ENCODE data around the gene BTNL8.

The BTNL8 gene

GRCh38 chr5:180852495-180852894, 46.5 kb upstream of the BTNL8 start:
- TF ChIP-seq EZH2phosphoT487 (conservative IDR thresholded peaks at IDR 0.05; ENCODE audit: low read length) (no peak), CTCF (IDR thresholded peaks at IDR 0.05; ENCODE audit: insufficient read depth, low read length, poor library complexity, severe bottlenecking) (no peak)
- Histone ChIP-seq H3K4me3 (ENCODE audit: insufficient read depth, low read length, poor library complexity, severe bottlenecking) (no peak overlapping the region), H3F3A (ENCODE audit: insufficient read depth) (0 out of 2 replicates have a peak, but pooled peaks cover 4% of the 10 kb centered on the region), H4K20me1 (ENCODE audit: low read depth, low read length) (no peaks in the 10 kb centered on the region), H3K9ac (ENCODE audit: low read length) (no peak overlapping the region), H3K27ac (ENCODE audit: low read depth, low read length) (no peak overlapping the region), H3K9me3 (ENCODE audit: insufficient read depth, low read length) (peaks cover 16% of the 10 kb centered on the region; the same call in 1 of the 2 replicates), H3K79me2 (ENCODE audit: insufficient read depth, low read length) (peaks cover 11% of the 10 kb centered on the region; the same call in 1 of the 2 replicates), H3K4me2 (ENCODE audit: low read depth, low read length, poor library complexity, severe bottlenecking) (no peak overlapping the region), H3K27me3 (ENCODE audit: low read length) (no peaks in the 10 kb centered on the region), H2AFZ (ENCODE audit: low read depth, low read length, severe bottlenecking) (no peak overlapping the region), H3K9me2 (replicated peaks; ENCODE audit: insufficient read depth, low read length) (no peaks in the 10 kb centered on the region), H3K36me3 (ENCODE audit: low read length) (peaks cover 71% of the 10 kb centered on the region)

- no peak overlapping the region for H3K9ac ChIP-seq (ENCODE audit: low read length)
- H3K36me3 ChIP-seq (ENCODE audit: low read length) = peaks cover 64% of the 10 kb centered on the region
- peaks cover 11% of the 10 kb centered on the region; the same call in 1 of the 2 replicates for H3K79me2 ChIP-seq (ENCODE audit: insufficient read depth, low read length)
- TF ChIP-seq EZH2phosphoT487 (conservative IDR thresholded peaks at IDR 0.05; ENCODE audit: low read length) = no peak
- no peak for TF ChIP-seq CTCF (IDR thresholded peaks at IDR 0.05; ENCODE audit: insufficient read depth, low read length, poor library complexity, severe bottlenecking)
- no peak overlapping the region for H2AFZ ChIP-seq (ENCODE audit: low read depth, low read length, severe bottlenecking)
- no peak overlapping the region for H3K4me2 ChIP-seq (ENCODE audit: low read depth, low read length, poor library complexity, severe bottlenecking)
- H3K4me3 ChIP-seq (ENCODE audit: insufficient read depth, low read length, poor library complexity, severe bottlenecking) = no peak overlapping the region
- H3F3A ChIP-seq (ENCODE audit: insufficient read depth) = 0 out of 2 replicates have a peak, but pooled peaks cover 4% of the 10 kb centered on the region
- peaks cover 16% of the 10 kb centered on the region; the same call in 1 of the 2 replicates for H3K9me3 ChIP-seq (ENCODE audit: insufficient read depth, low read length)
- no peaks in the 10 kb centered on the region for H3K27me3 ChIP-seq (ENCODE audit: low read length)
- no peak overlapping the region for H3K27ac ChIP-seq (ENCODE audit: low read depth, low read length)
- no peaks in the 10 kb centered on the region for H4K20me1 ChIP-seq (ENCODE audit: low read depth, low read length)
- no peaks in the 10 kb centered on the region for H3K9me2 ChIP-seq (replicated peaks; ENCODE audit: insufficient read depth, low read length)
Observed at GRCh38 chr5:180853121-180853847, 45.7 kb upstream of the BTNL8 start.

- Histone ChIP-seq H3K27me3 (ENCODE audit: low read length) (no peaks in the 10 kb centered on the region), H3K4me3 (ENCODE audit: insufficient read depth, low read length, poor library complexity, severe bottlenecking) (no peak overlapping the region), H3K9me3 (ENCODE audit: insufficient read depth, low read length) (peaks cover 16% of the 10 kb centered on the region; the same call in 1 of the 2 replicates), H3K4me2 (ENCODE audit: low read depth, low read length, poor library complexity, severe bottlenecking) (no peak overlapping the region), H3K9me2 (replicated peaks; ENCODE audit: insufficient read depth, low read length) (no peaks in the 10 kb centered on the region), H3K27ac (ENCODE audit: low read depth, low read length) (no peak overlapping the region), H3K79me2 (ENCODE audit: insufficient read depth, low read length) (peaks cover 16% of the 10 kb centered on the region), H2AFZ (ENCODE audit: low read depth, low read length, severe bottlenecking) (no peak overlapping the region), H3K36me3 (ENCODE audit: low read length) (peaks cover 62% of the 10 kb centered on the region), H4K20me1 (ENCODE audit: low read depth, low read length) (no peaks in the 10 kb centered on the region), H3K9ac (ENCODE audit: low read length) (no peak overlapping the region), H3F3A (ENCODE audit: insufficient read depth) (0 out of 2 replicates have a peak, but pooled peaks cover 4% of the 10 kb centered on the region)
- TF ChIP-seq EZH2phosphoT487 (conservative IDR thresholded peaks at IDR 0.05; ENCODE audit: low read length) (no peak), CTCF (IDR thresholded peaks at IDR 0.05; ENCODE audit: insufficient read depth, low read length, poor library complexity, severe bottlenecking) (no peak)
Observed at GRCh38 chr5:180853848-180854176, 45.1 kb upstream of the BTNL8 start.
